SKM-1 (cell line): ENCODE results near the gene ZNF513.
A peak's percentile ranks its signal among the peaks of the same experiment; 100 is the strongest.
"Not testable (repeated sequence)": the region's sequence is repeated elsewhere in the genome, so short reads cannot be mapped to it uniquely, and the experiment has no call there.

Experiments
- DNase-seq: peaks from one replicate; lab custom pipeline; 2025; ENCODE audit not compliant: unreplicated experiment; lab: John Stamatoyannopoulos, UW

ZNF513 gene, protein sequence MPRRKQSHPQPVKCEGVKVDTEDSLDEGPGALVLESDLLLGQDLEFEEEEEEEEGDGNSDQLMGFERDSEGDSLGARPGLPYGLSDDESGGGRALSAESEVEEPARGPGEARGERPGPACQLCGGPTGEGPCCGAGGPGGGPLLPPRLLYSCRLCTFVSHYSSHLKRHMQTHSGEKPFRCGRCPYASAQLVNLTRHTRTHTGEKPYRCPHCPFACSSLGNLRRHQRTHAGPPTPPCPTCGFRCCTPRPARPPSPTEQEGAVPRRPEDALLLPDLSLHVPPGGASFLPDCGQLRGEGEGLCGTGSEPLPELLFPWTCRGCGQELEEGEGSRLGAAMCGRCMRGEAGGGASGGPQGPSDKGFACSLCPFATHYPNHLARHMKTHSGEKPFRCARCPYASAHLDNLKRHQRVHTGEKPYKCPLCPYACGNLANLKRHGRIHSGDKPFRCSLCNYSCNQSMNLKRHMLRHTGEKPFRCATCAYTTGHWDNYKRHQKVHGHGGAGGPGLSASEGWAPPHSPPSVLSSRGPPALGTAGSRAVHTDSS

DNA sequence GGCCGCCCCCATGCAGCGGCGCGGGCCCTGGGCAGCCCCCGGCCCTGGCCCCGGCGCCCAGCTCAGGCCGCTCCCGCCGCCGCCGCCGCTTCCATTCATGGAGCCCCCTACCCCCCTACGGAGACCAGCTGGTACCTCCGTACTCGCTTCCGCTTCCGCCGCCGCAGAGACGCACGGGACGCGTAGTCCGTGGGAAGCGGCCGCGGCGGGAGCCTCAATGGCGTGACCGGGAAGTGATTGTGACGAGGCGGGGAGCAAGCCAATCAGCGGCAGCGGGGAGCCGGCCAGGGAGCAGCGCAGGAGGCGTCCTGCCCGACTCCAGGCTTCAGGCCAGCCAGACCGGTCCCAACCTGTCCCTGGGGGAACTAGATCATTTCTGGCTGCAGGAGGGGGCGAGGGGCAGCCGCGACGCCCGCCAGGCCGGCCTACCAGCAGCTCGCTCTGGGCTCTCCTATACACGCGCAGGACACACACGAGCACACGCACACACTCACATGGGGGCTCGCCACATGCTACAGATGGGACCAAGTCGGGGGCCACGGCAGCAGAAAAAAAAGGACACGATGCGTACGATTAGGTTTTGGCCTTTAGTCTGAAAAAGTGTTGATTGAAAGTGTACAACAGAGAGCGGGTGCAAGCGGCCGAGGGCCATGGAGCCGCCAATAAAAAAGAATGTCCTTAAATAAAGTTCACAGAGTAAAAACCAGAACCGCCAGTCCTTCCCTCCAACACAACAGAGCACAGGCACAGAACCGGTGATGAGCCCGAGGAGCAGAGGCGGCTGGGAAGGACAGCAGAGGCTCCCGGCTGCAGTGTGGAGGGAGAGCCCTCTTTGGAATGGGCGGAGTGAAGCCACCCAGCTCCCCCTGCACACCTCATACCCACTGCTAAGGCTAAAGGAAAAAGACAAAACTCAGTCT, at the start of gene ZNF513:
Gene ZNF513 (minus strand): TSS at position 109 of the 920 bp plus-strand sequence. CDS start 208 bp downstream, outside the sequence.
- DNase-seq: no peak

DNA sequence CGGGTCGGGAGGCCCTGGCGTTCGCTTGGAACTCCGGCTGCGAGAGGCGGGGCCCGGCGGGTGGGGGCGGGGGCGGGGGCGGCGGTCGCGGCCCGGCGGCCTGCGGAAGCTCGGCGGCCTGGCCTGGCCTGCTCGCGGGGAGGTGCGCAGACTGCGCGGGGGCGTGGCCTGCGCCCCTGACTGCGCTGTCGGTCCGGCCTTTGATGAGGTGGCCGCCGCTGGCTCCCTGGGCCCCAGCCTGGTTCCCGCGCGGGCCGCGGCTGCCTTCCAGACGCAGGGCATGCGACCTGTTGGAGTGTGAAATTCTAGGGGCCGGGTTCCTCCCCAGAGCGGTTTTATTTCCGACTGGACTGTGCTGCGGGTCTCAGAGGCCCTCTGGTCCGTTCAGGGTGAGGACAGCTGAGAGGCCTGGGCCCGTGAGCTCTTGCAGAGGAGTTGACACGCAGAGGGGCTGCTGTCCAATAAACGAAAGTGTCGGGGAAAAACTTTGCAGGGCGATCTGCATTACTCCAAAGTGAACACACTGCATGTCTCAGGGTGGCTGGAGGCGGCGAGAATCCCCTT, 48.5 kb upstream of the ZNF513 start:
- peak; percentile 64 for DNase-seq

DNA sequence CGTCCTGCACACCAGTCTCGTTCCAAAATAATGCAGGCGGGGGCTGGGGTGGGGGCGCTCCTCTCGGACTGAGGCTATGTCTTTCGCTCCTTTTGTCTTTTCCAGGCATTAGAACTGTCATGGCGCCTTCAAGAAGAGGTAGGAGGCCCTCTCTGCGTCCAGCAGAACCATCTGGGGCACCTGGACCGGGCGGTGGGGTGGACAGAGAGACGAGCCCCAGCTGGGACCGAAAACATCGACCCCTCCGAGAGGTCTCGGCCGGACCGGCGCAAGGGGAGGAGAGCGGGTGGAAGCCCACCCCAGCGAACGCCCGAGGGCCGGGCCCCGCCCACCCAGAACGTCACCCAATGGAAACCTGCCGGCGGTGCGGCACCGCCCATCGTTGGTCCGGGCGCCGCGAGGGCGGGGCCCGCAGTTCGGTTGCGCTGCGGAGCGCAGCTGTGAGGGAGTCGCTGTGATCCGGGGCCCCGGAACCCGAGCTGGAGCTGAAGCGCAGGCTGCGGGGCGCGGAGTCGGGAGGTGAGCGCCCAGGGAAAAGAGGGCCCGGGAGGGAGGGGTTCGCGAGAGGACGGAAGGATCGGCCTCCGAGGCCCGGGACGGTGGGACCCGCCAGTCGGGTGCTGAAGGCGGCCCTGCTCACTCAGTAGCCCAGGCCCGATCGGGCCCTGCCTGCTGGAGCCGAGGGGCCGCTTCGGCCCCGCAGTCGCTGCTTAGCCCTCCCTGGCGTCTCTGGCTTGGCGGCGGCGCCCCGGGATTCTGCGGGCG, 47.9 kb upstream of the ZNF513 start, which contains the start of gene NRBP1:
Gene NRBP1 (plus strand): TSS at position 419 of the 765 bp plus-strand sequence. CDS start 4,643 bp downstream, outside the sequence.
- peak; percentile 85 for DNase-seq

DNA sequence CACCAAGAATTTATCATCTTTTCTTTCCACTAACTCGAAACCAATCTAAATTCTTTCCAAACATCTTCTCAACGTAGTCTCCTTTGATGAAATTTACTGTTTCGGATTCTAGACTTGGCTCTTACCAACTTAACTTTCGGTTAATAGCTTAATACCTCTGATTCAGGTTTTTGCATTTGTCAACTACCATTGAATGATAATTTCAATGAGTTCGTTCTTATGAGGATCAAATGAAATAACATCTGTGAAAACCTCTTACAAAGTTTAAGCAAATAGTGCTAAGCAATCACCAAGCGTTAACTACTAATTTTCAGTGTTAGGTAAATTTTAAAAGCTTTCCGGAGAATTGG, 47.3 kb upstream of the ZNF513 start:
- DNase-seq: no peak

DNA sequence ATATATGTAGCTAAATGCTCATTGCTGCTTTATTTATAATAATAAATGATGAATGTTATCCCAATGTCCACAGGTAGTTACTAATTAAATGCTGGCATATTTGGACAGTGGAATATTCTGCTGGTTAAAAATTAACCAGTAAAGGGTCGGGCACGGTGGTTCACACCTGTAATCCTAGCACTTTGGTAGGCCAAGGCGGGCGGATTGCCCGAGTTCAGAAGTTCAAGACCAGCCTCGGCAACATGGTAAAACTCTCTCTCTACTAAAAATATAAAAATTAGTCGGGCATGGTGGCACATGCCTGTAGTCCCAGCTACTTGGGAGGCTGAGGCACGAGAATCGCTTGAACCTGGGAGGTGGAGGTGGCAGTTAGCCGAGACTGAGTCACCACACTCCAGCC, 44.5 kb upstream of the ZNF513 start:
- not testable (repeated sequence) for DNase-seq

DNA sequence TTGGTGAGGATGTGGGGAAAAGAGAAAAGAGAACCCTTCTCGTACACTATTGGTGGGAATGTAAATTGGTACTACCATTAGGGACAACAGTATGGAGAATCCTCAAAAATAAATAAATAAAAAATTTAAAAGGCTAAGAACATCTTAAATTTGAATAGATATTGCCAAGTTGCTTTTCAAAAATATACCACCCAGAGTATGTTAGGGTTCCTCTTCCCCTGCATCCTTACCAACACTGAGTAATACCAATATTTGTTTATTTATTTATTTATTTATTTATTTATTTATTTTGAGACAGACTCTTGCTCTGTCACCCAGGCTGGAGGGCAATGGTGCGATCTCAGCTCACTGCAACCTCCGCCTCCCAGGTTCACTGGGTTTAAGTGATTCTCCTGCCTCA, 42.4 kb upstream of the ZNF513 start:
- no peak for DNase-seq

DNA sequence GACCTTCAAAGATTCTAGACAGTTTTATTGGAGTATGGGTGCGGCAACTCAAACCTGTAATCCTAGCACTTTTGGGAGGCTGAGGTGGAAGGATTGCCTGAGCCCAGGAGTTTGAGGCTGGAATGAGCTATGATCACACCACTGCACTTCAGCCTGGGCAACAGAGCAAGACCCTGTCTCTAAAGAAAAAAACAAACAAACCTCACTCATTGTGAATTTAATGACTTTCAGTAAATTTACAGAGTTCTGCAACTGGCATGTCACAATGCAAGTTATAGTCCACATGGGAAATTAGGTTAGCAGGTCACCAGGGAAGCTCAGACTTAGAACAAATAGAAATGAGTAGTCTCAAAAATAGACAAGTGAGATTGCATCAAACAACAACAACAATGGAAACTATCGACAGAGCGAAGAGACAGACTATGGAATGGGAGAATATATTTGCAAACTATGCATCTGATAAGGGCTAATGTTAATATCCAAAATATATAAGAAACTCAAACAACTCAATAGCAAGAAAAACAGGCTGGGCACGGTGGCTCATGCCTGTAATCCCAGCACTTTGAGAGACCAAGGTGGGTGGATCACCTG, 41.2 kb upstream of the ZNF513 start:
- DNase-seq: no peak

DNA sequence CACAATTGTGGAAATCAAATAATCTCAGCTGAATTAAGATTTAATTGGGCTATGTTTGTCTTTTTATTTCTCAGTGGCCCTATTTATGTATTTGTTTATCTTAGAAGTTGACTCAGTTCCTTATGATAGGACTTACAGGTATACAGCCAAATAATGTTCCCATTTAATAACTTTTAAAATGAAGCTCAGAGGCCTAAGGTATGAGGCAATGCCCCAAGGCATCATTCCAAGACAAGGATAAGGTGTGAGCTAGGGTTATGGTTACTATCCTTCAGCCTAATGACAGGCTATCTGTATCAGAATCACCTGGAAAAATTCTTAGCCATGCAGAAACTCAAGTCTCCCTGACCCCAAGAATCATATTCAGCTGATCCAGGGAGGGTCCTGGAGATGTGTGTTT, 40.5 kb upstream of the ZNF513 start:
- no peak for DNase-seq

DNA sequence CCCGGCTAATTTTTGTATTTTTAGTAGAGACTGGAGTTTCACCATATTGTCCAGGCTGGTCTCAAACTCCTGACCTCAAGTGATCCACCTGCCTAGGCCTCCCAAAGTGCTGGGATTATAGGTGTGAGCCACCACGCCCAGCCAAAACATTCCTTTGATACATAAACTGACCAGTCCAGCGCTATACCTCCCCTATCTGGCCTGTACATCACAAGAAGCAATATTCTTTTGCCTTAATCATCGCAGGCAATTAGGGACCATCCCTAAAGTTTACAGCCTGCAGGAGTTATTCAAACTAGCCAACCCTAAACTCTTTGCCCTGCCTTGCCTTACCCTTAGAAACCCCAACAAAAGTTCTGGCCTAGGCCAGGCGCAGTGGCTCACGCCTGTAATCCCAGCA, 35.6 kb upstream of the ZNF513 start:
- no peak for DNase-seq

DNA sequence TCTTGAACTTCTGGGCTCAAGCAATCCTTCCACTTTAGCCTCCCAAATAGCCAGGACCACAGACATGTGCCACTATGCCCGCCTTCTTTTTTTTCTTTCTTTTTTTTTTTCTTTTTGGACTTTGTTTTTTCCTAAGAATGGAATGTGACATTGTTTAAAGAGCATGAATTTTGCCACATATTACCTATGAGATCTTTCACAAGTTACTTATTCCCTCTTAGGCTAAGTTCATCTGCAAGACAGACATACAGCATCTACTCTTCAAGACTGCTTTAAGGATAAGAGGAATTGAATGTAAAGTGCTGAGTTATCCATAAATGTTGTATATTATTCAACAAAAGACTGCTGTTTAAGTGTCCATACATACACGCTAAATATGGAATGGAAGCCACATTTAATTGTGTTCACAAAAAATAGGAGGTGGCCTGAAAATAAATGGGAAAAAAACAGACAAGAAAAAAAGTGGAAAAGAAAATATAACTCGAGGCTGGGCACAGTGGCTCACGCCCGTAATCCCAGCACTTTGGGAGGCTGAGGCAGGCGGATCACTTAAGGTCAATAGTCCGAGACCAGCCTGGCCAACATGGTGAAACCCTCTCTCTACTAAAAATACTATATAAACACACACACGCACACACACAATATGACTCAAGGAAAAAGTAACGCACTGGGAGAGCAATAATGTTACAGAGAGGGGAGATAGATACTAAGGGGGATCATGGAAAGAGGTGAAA, 32.1 kb upstream of the ZNF513 start:
- no peak for DNase-seq

DNA sequence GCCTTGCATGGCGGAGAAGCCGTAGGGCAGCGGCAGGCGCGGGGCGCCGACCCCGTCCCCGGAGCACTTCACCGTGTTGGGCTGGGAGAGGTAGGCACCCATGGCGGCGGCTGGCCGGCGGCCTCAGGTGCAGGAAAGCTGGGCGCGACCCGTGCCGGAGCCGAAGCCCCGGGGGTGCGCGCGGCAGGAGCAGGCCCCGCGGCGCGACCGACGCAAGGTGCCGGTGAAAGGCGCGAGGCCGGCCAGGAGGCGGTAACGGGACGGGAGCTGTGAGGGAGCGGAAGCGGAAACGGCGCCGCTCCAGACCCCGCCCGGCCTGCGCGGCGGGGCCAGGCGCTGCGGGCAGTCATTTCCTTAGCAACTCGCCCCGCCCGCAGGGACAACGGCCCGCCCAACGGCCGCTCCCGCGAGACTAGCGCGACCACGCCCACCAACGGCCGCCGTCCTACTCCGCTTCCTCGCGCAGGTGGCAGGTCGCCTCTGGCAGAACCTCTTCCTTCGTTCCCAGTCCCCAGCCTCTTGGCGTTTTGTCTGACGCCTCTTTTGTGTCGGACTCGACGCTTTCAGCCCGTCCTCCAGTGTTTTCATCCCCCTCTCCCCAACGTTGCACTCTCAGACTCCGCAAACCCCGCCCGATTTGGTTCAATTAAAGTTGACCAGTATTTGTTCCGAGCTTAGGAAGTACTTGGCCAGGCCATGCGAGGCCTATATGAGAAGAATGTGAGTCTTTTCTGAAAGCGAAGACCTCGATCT, 29.0 kb upstream of the ZNF513 start, which contains the start of gene PPM1G:
Gene PPM1G (minus strand): TSS at position 271 of the 753 bp plus-strand sequence. CDS start 169 bp downstream, at position 102.
- peak; percentile 87 for DNase-seq

DNA sequence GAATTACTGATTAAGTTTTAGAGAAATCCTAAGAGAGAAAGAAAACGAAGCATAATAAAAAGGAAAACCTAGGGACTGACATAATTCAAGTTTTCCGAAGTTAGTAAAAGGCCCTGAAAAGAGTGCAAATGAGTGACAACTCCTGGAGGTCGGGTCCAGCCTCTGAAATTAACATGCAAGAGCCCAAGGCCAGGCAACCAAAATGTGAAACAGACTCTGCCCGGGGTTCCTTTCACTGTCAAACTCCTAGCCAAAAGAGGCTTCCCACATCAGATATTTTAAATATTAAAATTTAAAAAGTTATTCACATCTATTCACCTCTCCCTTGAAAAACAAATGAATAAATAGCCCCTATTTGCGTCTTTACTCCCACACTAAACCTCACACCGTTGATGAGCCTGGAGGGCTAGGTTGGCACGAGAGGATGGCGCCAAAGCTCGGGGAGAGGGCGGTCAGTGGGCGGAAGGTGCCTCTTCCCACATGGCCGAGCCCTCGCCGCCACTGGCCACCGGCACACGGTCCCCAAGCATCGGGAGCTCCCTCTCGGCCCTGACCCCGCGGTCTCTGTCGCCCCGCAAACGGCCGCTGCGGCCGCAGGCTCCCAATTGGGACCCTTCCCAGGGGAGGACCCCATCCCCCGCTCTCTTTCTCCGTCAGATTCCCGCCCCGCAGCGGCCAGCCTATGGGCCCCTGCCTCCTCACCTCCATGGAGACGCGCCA, 28.2 kb upstream of the ZNF513 start:
- no peak for DNase-seq

DNA sequence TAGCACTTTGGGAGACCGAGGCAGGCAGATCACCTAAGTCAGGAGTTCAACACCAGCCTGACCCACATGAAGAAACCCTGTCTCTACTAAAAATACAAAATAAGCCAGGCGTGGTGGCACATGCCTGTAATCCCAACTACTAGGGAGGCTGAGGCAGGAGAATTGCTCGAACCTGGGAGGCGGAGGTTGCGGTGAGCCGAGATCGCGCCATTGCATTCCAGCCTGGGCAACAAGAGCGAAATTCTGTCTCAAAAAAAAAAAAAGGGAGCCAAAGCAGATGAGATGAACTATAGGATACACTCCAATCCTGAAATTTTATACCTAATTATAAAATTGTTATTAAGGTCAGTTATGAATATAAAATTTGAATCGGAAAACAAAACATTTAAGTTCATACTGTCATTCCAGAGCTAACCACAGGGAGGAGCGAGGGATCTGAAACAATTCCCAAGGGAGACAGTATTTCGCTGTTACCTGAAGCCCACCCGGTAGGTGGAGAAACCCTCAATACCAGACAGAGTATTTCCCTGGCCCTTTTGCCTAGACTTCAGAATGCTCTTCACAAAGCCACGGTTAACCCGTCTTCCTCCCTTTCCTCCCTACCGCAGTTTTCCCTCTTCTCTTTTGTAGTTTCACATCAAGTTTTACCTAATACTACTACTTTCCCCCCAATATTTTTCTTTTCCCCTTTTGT, 27.4 kb upstream of the ZNF513 start:
- DNase-seq: no peak

DNA sequence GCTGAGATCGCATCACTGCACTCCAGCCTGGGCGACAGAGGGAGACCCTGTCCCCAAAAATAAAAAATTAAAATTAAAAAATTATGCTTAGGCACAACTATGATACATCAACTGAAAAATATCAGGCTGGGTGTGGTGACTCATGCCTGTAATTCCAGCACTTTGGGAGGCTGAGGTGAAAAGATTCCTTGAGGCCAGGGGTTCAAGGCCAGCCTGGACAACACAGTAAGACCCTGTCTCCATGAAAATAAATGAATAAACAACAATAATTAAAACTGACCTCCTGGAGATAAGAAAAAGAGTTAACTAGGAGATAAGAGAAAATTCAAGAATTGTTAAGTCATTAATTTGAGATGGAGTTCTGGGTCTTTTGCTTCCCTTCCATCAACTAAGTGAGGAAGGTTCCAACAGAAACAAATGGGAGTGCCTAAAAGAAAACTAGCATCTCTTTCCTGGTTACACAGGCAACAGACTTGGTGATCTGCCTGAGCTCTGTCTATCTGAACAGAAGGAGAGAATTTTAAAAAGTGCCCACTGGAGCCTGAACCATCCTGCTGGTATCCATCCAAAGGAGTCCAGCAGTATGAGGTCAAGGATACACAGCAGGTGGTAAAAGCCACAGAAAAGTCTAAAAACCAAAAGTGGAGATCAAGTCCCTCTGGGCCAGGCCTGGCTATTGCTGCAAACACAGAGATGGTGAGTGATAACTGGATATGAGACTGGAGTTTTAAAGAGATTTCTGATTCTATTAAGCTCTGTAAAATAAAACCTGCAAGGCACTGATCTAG, 20.0 kb upstream of the ZNF513 start:
- DNase-seq: no peak

DNA sequence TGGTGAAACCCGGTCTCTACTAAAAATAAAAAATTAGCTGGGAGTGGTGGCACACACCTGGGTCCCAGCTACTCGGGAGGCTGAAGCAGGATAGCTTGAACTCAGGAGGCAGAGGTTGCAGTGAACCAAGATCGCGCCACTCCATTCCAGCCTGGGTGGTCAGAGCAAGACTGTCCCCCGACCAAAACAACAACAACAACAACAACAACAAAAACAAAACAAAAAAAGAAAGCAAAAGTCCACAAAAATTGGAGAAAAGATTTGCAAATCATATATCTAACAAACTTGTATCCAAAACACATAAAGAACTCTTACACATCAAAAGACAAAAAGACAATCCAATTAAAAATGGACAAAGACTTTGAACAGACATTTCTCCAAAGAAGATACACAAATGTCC, 18.4 kb upstream of the ZNF513 start:
- no peak for DNase-seq

DNA sequence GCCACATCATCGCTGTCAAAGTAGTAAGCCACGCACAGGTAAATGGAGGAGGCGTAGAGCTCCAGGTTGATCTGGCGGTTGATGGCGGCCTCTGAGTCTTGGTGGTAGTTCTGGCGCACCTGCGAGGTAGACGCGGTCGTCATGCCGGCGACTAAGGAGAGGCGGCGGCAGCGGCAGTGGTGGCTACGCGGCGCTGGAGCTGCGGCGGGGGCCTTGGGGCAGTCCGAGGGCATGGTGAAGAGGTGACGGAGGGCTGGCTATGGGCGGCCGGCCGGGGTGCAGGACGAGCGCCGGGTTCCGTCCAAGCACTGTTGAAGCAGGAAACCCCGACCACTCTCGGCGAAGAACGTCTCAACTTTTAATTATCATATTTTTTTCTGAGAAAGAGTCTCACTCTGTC, 12.7 kb upstream of the ZNF513 start:
- DNase-seq: no peak
